Stomach (tissue), 4 donors: ENCODE results near the gene SH3BGRL3.

Experiments
- EP300 ChIP-seq: sonication (generic); formaldehyde crosslinking; IDR thresholded peaks from one replicate; pipeline ENCODE4 v1.6.1; 2017; ENCODE audit warnings: antibody characterized with exemption
- POLR2A ChIP-seq, 4 donors: fragments of 450-650 bp; IDR thresholded peaks; one replicate each; pipeline ENCODE4 v1.6.1; 2016; ENCODE audit warnings: antibody characterized with exemption in 4 of 4, control low read depth in 2 of 4, mild to moderate bottlenecking in 1 of 4, moderate library complexity in 1 of 4
- POLR2AphosphoS5 ChIP-seq, 3 donors: sonication (generic); formaldehyde crosslinking; IDR thresholded peaks; one replicate each; pipeline ENCODE4 v1.6.1; 2016; ENCODE audit warnings: antibody characterized with exemption in 3 of 3
- TF ChIP-seq, protein P1 (sequence below), 7 experiments: fragments of 450-650 bp in 4 of 7; fragments of 200-600 bp in 3 of 7; sonication (generic) in 3 of 7; IDR thresholded peaks; one replicate each; pipeline ENCODE4 v1.5.1; 2016 to 2019; ENCODE audit warnings: antibody characterized with exemption in 7 of 7, control low read depth in 2 of 7, mild to moderate bottlenecking in 1 of 7

DNA sequence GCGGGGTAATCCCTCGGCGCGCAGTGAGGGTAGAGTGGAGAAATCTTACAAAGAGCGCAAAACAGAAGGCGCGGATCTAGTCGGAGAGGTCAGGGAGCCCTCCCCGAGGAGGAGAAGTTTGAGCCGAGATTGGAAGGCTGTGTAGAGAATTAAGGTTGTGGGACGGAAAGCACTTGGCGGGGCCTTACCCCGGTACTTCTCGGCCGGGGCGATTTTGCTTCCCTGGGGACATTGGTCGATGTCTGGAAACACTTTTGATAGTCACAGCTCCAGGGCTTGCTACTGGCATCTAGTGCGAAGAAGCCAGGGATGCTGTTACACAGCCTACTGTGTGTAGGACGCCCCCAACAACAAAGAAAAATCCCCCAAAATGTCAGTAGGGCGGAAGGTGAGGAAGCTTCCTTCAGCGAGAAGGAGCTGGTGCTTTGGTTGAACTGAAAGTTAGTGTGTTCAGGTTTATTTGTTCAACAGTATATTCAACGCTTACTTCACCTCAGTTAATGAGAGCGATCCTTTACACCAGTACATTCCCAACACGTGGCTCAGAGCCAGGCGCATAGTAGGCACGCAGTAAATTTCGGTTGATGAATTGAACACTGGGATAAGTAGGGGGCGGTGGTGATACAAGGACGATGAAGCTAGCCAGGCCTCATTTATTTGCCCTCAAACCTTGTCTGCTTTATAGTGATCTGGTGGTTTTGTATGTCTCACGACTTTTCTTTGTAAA, 45.1 kb upstream of the SH3BGRL3 start:
- no peak for TF ChIP-seq POLR2A (IDR thresholded peaks at IDR 0.05)
- TF ChIP-seq, protein P1, sequence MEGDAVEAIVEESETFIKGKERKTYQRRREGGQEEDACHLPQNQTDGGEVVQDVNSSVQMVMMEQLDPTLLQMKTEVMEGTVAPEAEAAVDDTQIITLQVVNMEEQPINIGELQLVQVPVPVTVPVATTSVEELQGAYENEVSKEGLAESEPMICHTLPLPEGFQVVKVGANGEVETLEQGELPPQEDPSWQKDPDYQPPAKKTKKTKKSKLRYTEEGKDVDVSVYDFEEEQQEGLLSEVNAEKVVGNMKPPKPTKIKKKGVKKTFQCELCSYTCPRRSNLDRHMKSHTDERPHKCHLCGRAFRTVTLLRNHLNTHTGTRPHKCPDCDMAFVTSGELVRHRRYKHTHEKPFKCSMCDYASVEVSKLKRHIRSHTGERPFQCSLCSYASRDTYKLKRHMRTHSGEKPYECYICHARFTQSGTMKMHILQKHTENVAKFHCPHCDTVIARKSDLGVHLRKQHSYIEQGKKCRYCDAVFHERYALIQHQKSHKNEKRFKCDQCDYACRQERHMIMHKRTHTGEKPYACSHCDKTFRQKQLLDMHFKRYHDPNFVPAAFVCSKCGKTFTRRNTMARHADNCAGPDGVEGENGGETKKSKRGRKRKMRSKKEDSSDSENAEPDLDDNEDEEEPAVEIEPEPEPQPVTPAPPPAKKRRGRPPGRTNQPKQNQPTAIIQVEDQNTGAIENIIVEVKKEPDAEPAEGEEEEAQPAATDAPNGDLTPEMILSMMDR (IDR thresholded peaks at IDR 0.05), result peak in 1 of 7 experiments; percentile 5
- no peak for TF ChIP-seq POLR2AphosphoS5 (IDR thresholded peaks at IDR 0.05)
- TF ChIP-seq EP300, result no peak
